HepG2 (cell line): ENCODE data around the gene ULK3. TPM values are rescaled to one million over a fixed set of nuclear protein-coding genes. Genes with fewer than 3 reads are reported as not detected.

Experiments
- FLYWCH1 ChIP-seq: sonication (generic); formaldehyde crosslinking; IDR thresholded peaks from 2 replicates; pipeline ENCODE4 v1.8.1; 2023; ENCODE audit warnings: mild to moderate bottlenecking, missing genetic modification reagents
- GZF1 ChIP-seq: sonication (generic); formaldehyde crosslinking; IDR thresholded peaks from 2 replicates; pipeline ENCODE4 v1.5.1; 2020; ENCODE audit warnings: mild to moderate bottlenecking, missing genetic modification reagents
- NFAT5 ChIP-seq: sonication (generic); formaldehyde crosslinking; IDR thresholded peaks from 2 replicates; pipeline ENCODE4 v1.4.0; 2020; ENCODE audit warnings: missing genetic modification reagents
- NFE2L2 ChIP-seq: fragments of 150-350 bp; IDR thresholded peaks from 2 replicates; pipeline ENCODE4 v1.6.1; 2014; ENCODE audit warnings: low read length
- NR2F1 ChIP-seq, 2 experiments: fragments of 450-650 bp in 1 of 2; formaldehyde crosslinking in 1 of 2; IDR thresholded peaks; 2 replicates each; pipeline versions ENCODE4 v1.5.0 to v1.6.1; 2016 to 2020; ENCODE audit warnings: mild to moderate bottlenecking in 1 of 2, missing compliant biosample characterization in 1 of 2, missing genetic modification reagents in 1 of 2, moderate library complexity in 1 of 2
- PHF21A ChIP-seq: sonication (generic); formaldehyde crosslinking; IDR thresholded peaks from 2 replicates; pipeline ENCODE4 v1.5.0; 2020; ENCODE audit warnings: mild to moderate bottlenecking, missing genetic modification reagents
- SMARCE1 ChIP-seq: fragments of 450-650 bp; IDR thresholded peaks from 2 replicates; pipeline ENCODE4 v1.6.1; 2017; ENCODE audit warnings: borderline replicate concordance
- SNAPC2 ChIP-seq: sonication (generic); formaldehyde crosslinking; IDR thresholded peaks from 2 replicates; pipeline ENCODE4 v1.8.1; 2022; ENCODE audit warnings: mild to moderate bottlenecking, missing genetic modification reagents
- TFDP2 ChIP-seq: sonication (generic); formaldehyde crosslinking; IDR thresholded peaks from 2 replicates; pipeline ENCODE4 v1.4.0; 2020; ENCODE audit warnings: missing genetic modification reagents
- TOPORS ChIP-seq: sonication (generic); formaldehyde crosslinking; IDR thresholded peaks from 2 replicates; pipeline ENCODE4 v1.8.0; 2023; ENCODE audit warnings: mild to moderate bottlenecking, missing genetic modification reagents
- UBTF ChIP-seq: sonication (generic); formaldehyde crosslinking; IDR thresholded peaks from 2 replicates; pipeline ENCODE4 v1.4.0; 2020; ENCODE audit warnings: mild to moderate bottlenecking, missing genetic modification reagents
- YEATS2 ChIP-seq: sonication (generic); formaldehyde crosslinking; IDR thresholded peaks from 2 replicates; pipeline ENCODE4 v1.4.0; 2020; ENCODE audit warnings: missing genetic modification reagents, borderline replicate concordance
- ZBTB1 ChIP-seq: sonication (generic); formaldehyde crosslinking; IDR thresholded peaks from 2 replicates; pipeline ENCODE4 v1.4.0; 2020; ENCODE audit warnings: missing genetic modification reagents, borderline replicate concordance
- ZBTB20 ChIP-seq: sonication (generic); formaldehyde crosslinking; IDR thresholded peaks from 2 replicates; pipeline ENCODE4 v1.8.1; 2023; ENCODE audit warnings: missing genetic modification reagents, low read depth, mild to moderate bottlenecking, borderline replicate concordance
- ZC3H13 ChIP-seq: sonication (generic); formaldehyde crosslinking; IDR thresholded peaks from 2 replicates; pipeline ENCODE4 v1.8.1; 2023; ENCODE audit warnings: mild to moderate bottlenecking, missing genetic modification reagents, moderate library complexity
- ZNF317 ChIP-seq: sonication (generic); formaldehyde crosslinking; IDR thresholded peaks from 2 replicates; pipeline ENCODE4 v1.5.0; 2020; ENCODE audit warnings: mild to moderate bottlenecking, missing genetic modification reagents
- ZNF441 ChIP-seq: sonication (generic); formaldehyde crosslinking; IDR thresholded peaks from 2 replicates; pipeline ENCODE4 v1.7.0; 2021; ENCODE audit warnings: missing genetic modification reagents, borderline replicate concordance
- ZNF563 ChIP-seq: sonication (generic); formaldehyde crosslinking; IDR thresholded peaks from 2 replicates; pipeline ENCODE4 v1.8.0; 2022; ENCODE audit warnings: mild to moderate bottlenecking, moderate library complexity, missing genetic modification reagents
- ZNF691 ChIP-seq: sonication (generic); formaldehyde crosslinking; IDR thresholded peaks from 2 replicates; pipeline ENCODE4 v1.4.0; 2020; ENCODE audit warnings: missing genetic modification reagents, low read depth, mild to moderate bottlenecking, borderline replicate concordance
- polyA plus RNA-seq, 8 experiments: library from polyadenylated mRNA; depleted of rRNA in 3 of 8; stranded (reverse) in 7 of 8; unstranded in 1 of 8; fragments of >200 nt; fragmentation: Illumina TruSeq in 4 of 8; extraction: Trizol in 4 of 8; gene quantifications; 2 replicates each; pipeline versions ENCODE4 v1.2.1 to v1.2.3, GENCODE V29; 2011 to 2016; ENCODE audit warnings: low read depth in 4 of 8, missing spikeins in 1 of 8, mixed read lengths in 1 of 8; ENCODE audit not compliant: insufficient read depth in 1 of 8
- total RNA-seq, 5 experiments: library from RNA; depleted of rRNA; stranded (reverse); fragments of >200 nt; fragmentation: Illumina TruSeq; extraction: Trizol; gene quantifications; 2 replicates each; pipeline ENCODE4 v1.2.3, GENCODE V29; 2016; ENCODE audit warnings: low read depth in 1 of 5

The ULK3 gene
- total and polyA plus RNA-seq, 2 of the 13 experiments (the other 11 are each of a cell fraction or from before 2014, with no cell fraction given) = 15.2 to 23.7 TPM

- TF ChIP-seq NFAT5 (CRISPR knock-in tag) (0 out of 2 replicates have a peak, but pooled peaks have one; percentile 6), ZBTB20 (no peak), NFE2L2 (no peak), FLYWCH1 (CRISPR knock-in tag) (no peak), ZNF563 (no peak), ZNF691 (no peak), GZF1 (CRISPR knock-in tag) (0 out of 2 replicates have a peak, but pooled peaks have one; percentile 59), YEATS2 (CRISPR knock-in tag) (no peak), PHF21A (no peak; the same call in 1 of the 2 replicates), SMARCE1 (no peak), NR2F1 (CRISPR knock-in tag; IDR thresholded peaks at IDR 0.05) (no peak), ZBTB1 (CRISPR knock-in tag) (no peak), SNAPC2 (peak; percentile 83; the same call in 1 of the 2 replicates), UBTF (CRISPR knock-in tag) (no peak), ZNF441 (CRISPR knock-in tag) (peak; percentile 21; the same call in 1 of the 2 replicates), ZC3H13 (no peak), ZNF317 (no peak), TOPORS (CRISPR knock-in tag) (peak; percentile 80; the same call in 1 of the 2 replicates), TFDP2 (CRISPR knock-in tag) (peak; percentile 80)
Measured at GRCh38 chr15:74889390-74889882, 46.5 kb upstream of the ULK3 start (continued).
